GM12878 (cell line): ENCODE measurements around the gene GSK3A. TPM values are rescaled to one million over a fixed set of nuclear protein-coding genes. Genes with fewer than 3 reads are reported as not detected.

Experiments
- ATAC-seq: fragments of 200-7000 bp; cut with Tn5 transposase; 3 replicates; pipeline ENCODE4 v1.9.1; 2020; ENCODE audit warnings: mild to moderate bottlenecking, moderate library complexity
- BruUV-seq: library from RNA; stranded (reverse); fragments of 400-500 nt; replicated peaks from 2 replicates; lab custom pipeline; 2021; lab: Mats Ljungman, UMichigan
- CTCF ChIA-PET: fragments of 300-600 bp; sonication (Branson Sonifier 250); formaldehyde crosslinking; extraction: SDS; loops from one replicate; lab custom pipeline; 2021; ENCODE audit warnings: inconsistent platforms; lab: Yijun Ruan, JAX
- POLR2A ChIA-PET: fragments of 350-600 bp; formaldehyde crosslinking; extraction: SDS; loops from one replicate; lab custom pipeline; 2021; ENCODE audit warnings: inconsistent platforms; lab: Charles Lee
- RAD21 ChIA-PET: fragments of 300-600 bp; sonication (Branson Sonifier 250); formaldehyde crosslinking; loops from one replicate; lab custom pipeline; 2023; ENCODE audit warnings: antibody characterized with exemption; ENCODE audit not compliant: unreplicated experiment; lab: Charles Lee
- SMC1A ChIA-PET: fragments of 300-600 bp; sonication (Branson Sonifier 250); formaldehyde crosslinking; loops from one replicate; lab custom pipeline; 2023; ENCODE audit not compliant: unreplicated experiment, uncharacterized antibody; lab: Charles Lee
- DNase-seq: peaks from one replicate; pipeline ENCODE4 v3.0.0-alpha.2; 2011; ENCODE audit warnings: low read depth, low spot score
- FAIRE-seq: peaks from 3 replicates; lab custom pipeline; 2011; peaks lifted over from hg19 to GRCh38; lab: Jason Lieb, UNC
- H2AFZ ChIP-seq: 2 replicates; pipeline ENCODE4 v1.6.0; 2011; ENCODE audit warnings: low read depth, low read length, control low read depth; ENCODE audit not compliant: control insufficient read depth
- H3K27ac ChIP-seq: 2 replicates; pipeline ENCODE4 v1.5.1; 2011; ENCODE audit warnings: control low read depth; ENCODE audit not compliant: control insufficient read depth, insufficient read depth
- H3K27me3 ChIP-seq, 2 experiments: replicated peaks in 1 of 2; 2 replicates each; pipeline versions ENCODE4 v1.6.0 to v1.6.1; 2011; ENCODE audit warnings: low read length in 1 of 2; ENCODE audit not compliant: control insufficient read depth in 2 of 2, insufficient read depth in 2 of 2
- H3K36me3 ChIP-seq, 2 experiments: 2 replicates each; pipeline ENCODE4 v1.5.1; 2011; ENCODE audit warnings: low read length in 1 of 2; ENCODE audit not compliant: control insufficient read depth in 2 of 2, insufficient read depth in 2 of 2
- H3K4me1 ChIP-seq: 2 replicates; pipeline ENCODE4 v1.6.1; 2011; ENCODE audit warnings: mild to moderate bottlenecking, low read length, moderate library complexity, mixed read lengths; ENCODE audit not compliant: control insufficient read depth, insufficient read depth
- H3K4me2 ChIP-seq: 2 replicates; pipeline ENCODE4 v1.6.0; 2011; ENCODE audit warnings: control low read depth; ENCODE audit not compliant: control insufficient read depth, insufficient read depth
- H3K4me3 ChIP-seq: fragments of 200-600 bp; sonication (generic); 2 replicates; pipeline ENCODE4 v1.5.1; 2016
- H3K79me2 ChIP-seq: 2 replicates; pipeline ENCODE4 v1.6.0; 2011; ENCODE audit warnings: low read length; ENCODE audit not compliant: control insufficient read depth, insufficient read depth
- H3K9ac ChIP-seq: 2 replicates; pipeline ENCODE4 v1.8.0; 2011; ENCODE audit warnings: low read length, control low read depth, mixed read lengths; ENCODE audit not compliant: control insufficient read depth, insufficient read depth
- H3K9me3 ChIP-seq: replicated peaks from 3 replicates; pipeline ENCODE4 v1.5.1; 2011; ENCODE audit warnings: mild to moderate bottlenecking, low read length; ENCODE audit not compliant: control insufficient read depth, insufficient read depth
- H4K20me1 ChIP-seq: 2 replicates; pipeline ENCODE4 v1.6.0; 2011; ENCODE audit not compliant: control insufficient read depth, insufficient read depth
- BHLHE40 ChIP-seq, 2 experiments: fragments of 450-650 bp in 1 of 2; IDR thresholded peaks; 2 replicates each; pipeline ENCODE4 v1.6.1; 2011 to 2017; ENCODE audit warnings: low read depth in 2 of 2, borderline replicate concordance in 1 of 2, improper control_type of control experiment in 1 of 2, low read length in 1 of 2, mild to moderate bottlenecking in 1 of 2
- CBX5 ChIP-seq: sonication (generic); IDR thresholded peaks from 2 replicates; pipeline ENCODE4 v1.6.1; 2016; ENCODE audit warnings: low read depth, moderate library complexity, mild to moderate bottlenecking, inconsistent platforms
- CHD1 ChIP-seq: IDR thresholded peaks from 2 replicates; pipeline ENCODE4 v1.6.1; 2012; ENCODE audit warnings: low read depth, low read length, improper control_type of control experiment
- EGR1 ChIP-seq, 2 experiments: IDR thresholded peaks; 1 replicate in 1 of 2; 2 replicates in 1 of 2; pipeline ENCODE4 v1.6.1; 2011 to 2012; ENCODE audit warnings: low read depth in 2 of 2, low read length in 2 of 2, borderline replicate concordance in 1 of 2, mild to moderate bottlenecking in 1 of 2, moderate library complexity in 1 of 2
- FOXK2 ChIP-seq: fragments of 450-650 bp; IDR thresholded peaks from 2 replicates; pipeline ENCODE4 v1.6.1; 2017; ENCODE audit warnings: mild to moderate bottlenecking, moderate library complexity
- GABPA ChIP-seq: IDR thresholded peaks from 2 replicates; pipeline ENCODE4 v1.6.1; 2014; ENCODE audit warnings: antibody characterized with exemption, low read depth, mild to moderate bottlenecking, inconsistent platforms
- LARP7 ChIP-seq: fragments of 450-650 bp; IDR thresholded peaks from 2 replicates; pipeline ENCODE4 v1.6.1; 2017; ENCODE audit warnings: mild to moderate bottlenecking
- NBN ChIP-seq: fragments of 450-650 bp; IDR thresholded peaks from 2 replicates; pipeline ENCODE4 v1.6.1; 2016
- NFXL1 ChIP-seq: fragments of 450-650 bp; IDR thresholded peaks from 2 replicates; pipeline ENCODE4 v1.6.1; 2017; ENCODE audit warnings: antibody characterized with exemption, mild to moderate bottlenecking, borderline replicate concordance
- NRF1 ChIP-seq: conservative IDR thresholded peaks from 2 replicates; pipeline ENCODE4 v1.6.1; 2011; ENCODE audit warnings: mild to moderate bottlenecking, low read depth, low read length, improper control_type of control experiment
- PML ChIP-seq: IDR thresholded peaks from 2 replicates; pipeline ENCODE4 v1.6.1; 2012; ENCODE audit warnings: low read length, inconsistent platforms
- RELA ChIP-seq: fragments of 450-650 bp; IDR thresholded peaks from 2 replicates; pipeline ENCODE4 v1.8.0; 2014; ENCODE audit warnings: borderline replicate concordance; ENCODE audit not compliant: partially characterized antibody
- RUNX3 ChIP-seq: IDR thresholded peaks from 2 replicates; pipeline ENCODE4 v1.6.1; 2012; ENCODE audit warnings: low read length, inconsistent platforms
- SMAD1 ChIP-seq: fragments of 450-650 bp; IDR thresholded peaks from 2 replicates; pipeline ENCODE4 v1.6.1; 2018; ENCODE audit warnings: mild to moderate bottlenecking, low read depth; ENCODE audit not compliant: partially characterized antibody
- SMC3 ChIP-seq: IDR thresholded peaks from 2 replicates; pipeline ENCODE4 v1.6.1; 2011; ENCODE audit warnings: low read length, improper control_type of control experiment, borderline replicate concordance
- STAT1 ChIP-seq: fragments of 450-650 bp; conservative IDR thresholded peaks from 2 replicates; pipeline ENCODE4 v1.6.1; 2014; ENCODE audit warnings: antibody characterized with exemption, mild to moderate bottlenecking
- SUPT20H ChIP-seq: IDR thresholded peaks from 2 replicates; pipeline ENCODE4 v1.6.1; 2011; ENCODE audit warnings: low read depth, mild to moderate bottlenecking, low read length, moderate library complexity, borderline replicate concordance; ENCODE audit not compliant: control insufficient read depth
- YBX1 ChIP-seq: fragments of 450-650 bp; IDR thresholded peaks from 2 replicates; pipeline ENCODE4 v1.6.1; 2016; ENCODE audit warnings: antibody characterized with exemption
- ZNF24 ChIP-seq: fragments of 450-650 bp; IDR thresholded peaks from 2 replicates; pipeline ENCODE4 v1.6.1; 2017; ENCODE audit warnings: antibody characterized with exemption, mild to moderate bottlenecking
- WGBS: methylation state at CpG from one replicate; pipeline ENCODE4 v1.1.6; 2016; ENCODE audit warnings: low lambda C conversion rate; ENCODE audit not compliant: insufficient replicate concordance, insufficient coverage; ENCODE audit errors: missing lambda C conversion rate; 5-methylcytosine and 5-hydroxymethylcytosine counted together
- in situ Hi-C: fragments of 300-500 bp; cut with MboI; formaldehyde crosslinking; loops from 9 replicates; pipeline ENCODE4 v1.14.3; 2018; ENCODE audit warnings: mixed read lengths
- intact Hi-C: fragments of 100-400 bp; cut with micrococcal nuclease; formaldehyde crosslinking; loops from one replicate; pipeline ENCODE4 v1.14.2; 2022; ENCODE audit not compliant: unreplicated experiment
- polyA plus RNA-seq, 11 experiments: library from polyadenylated mRNA; depleted of rRNA in 4 of 11; unstranded in 6 of 11; stranded (reverse) in 5 of 11; fragments of >200 nt; fragmentation: Nextera tagmentation in 4 of 11; fragmentation: Illumina TruSeq in 1 of 11; extraction: Ambion mirVana in 4 of 11; extraction: Trizol in 1 of 11; gene quantifications; 1 replicate in 1 of 11; 2 replicates in 10 of 11; pipeline versions ENCODE4 v1.2.1 to v1.2.3, GENCODE V29; 2011 to 2016; ENCODE audit warnings: inconsistent platforms in 2 of 11, missing spikeins in 2 of 11, low read depth in 1 of 11
- total RNA-seq, 4 experiments: library from RNA; depleted of rRNA in 3 of 4; stranded (reverse); fragments of >200 nt in 3 of 4; fragmentation: Illumina TruSeq in 1 of 4; extraction: Trizol in 1 of 4; gene quantifications; 2 replicates each; pipeline versions ENCODE4 v1.2.1 to v1.2.3, GENCODE V29; 2013 to 2021
- TF ChIP-seq, protein P1 (sequence below): IDR thresholded peaks from 2 replicates; pipeline ENCODE4 v1.6.1; 2011; ENCODE audit warnings: borderline replicate concordance, low read depth, mild to moderate bottlenecking, moderate library complexity, mixed read lengths, low read length; ENCODE audit not compliant: insufficient read depth; ENCODE audit errors: extremely low read length
- TF ChIP-seq, protein P2 (sequence below): fragments of 450-650 bp; IDR thresholded peaks from 2 replicates; pipeline ENCODE4 v1.6.1; 2016; ENCODE audit warnings: mild to moderate bottlenecking
- TF ChIP-seq, protein P3 (sequence below): fragments of 450-650 bp; IDR thresholded peaks from 2 replicates; pipeline ENCODE4 v1.6.1; 2018; ENCODE audit warnings: borderline replicate concordance, mild to moderate bottlenecking; ENCODE audit not compliant: partially characterized antibody

Gene GSK3A
- total and polyA plus RNA-seq, 10 of the 15 experiments (the other 5 are each of a cell fraction or from before 2014, with no cell fraction given) = 1.00 to 47.9 (median 15.2) TPM

DNA sequence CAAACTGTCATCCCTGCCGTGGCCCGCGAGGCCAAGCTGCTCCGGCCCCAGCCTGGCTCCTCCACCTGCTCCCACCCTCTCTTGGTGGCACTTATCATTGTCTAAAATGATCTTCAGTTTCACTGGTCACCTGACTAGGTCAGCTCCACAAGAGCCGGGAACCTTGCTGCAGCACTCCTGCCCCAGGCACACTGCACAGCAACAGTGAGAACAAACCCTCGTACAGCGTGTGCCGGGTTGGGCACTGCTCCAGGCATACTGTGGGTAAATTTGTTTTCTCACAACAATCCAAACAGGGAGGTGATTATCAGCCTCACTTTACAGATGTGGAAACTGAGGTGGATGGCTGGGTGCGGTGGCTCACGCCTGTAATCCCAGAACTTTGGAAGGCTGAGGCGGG is 33.8 kb downstream of the GSK3A start (continued):
- TF ChIP-seq FOXK2 (no peak), PML (no peak), NFXL1 (no peak), CBX5 (no peak), EGR1 (IDR thresholded peaks at IDR 0.05; ENCODE audit: borderline replicate concordance in 1 of 2, low read depth in 2 of 2, low read length in 2 of 2) (no peak), LARP7 (no peak), SMAD1 (no peak), ZNF24 (no peak), SUPT20H (no peak), STAT1 (no peak)

DNA sequence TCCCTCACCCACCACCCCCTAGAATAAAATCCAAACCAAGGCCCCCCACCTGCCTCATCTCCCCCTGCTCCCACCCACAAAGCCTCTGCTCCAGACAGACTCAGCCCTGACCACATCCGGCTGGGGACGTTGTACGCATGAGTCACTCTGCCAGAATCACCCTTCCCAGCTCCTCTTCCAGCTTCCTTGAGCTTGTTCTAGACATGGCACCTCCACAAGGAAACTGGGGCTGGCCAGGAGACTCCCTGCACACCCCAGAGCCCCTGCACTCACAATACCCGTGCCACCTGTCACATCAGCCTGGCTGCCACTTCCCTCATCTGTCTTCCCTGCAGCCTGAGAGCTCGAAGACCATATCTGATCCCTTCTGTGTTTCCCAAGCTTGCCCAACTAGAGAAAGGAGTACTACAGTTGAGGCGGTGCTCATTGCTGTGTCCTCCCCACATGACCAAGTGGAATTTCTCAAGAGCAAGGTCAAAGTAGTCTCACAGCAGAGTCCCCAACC is 34.6 kb downstream of the GSK3A start:
- Histone ChIP-seq H3K79me2 (peaks cover under 1% of the 10 kb centered on the region), H3K9ac (no peak overlapping the region), H4K20me1 (no peaks in the 10 kb centered on the region), H3K36me3 (peaks cover 29 to 30% of the 10 kb centered on the region in 2 experiments), H2AFZ (no peak overlapping the region), H3K4me1 (peaks cover 4% of the 10 kb centered on the region), H3K27ac (no peak overlapping the region), H3K4me2 (no peak overlapping the region), H3K4me3 (no peak overlapping the region), H3K9me3 (no peaks in the 10 kb centered on the region), H3K27me3 (no peaks in the 10 kb centered on the region)
- ChIA-PET RAD21 (no interaction called here), SMC1A (interaction anchor here (1.1 kb wide), 1 partner anchor 9 kb away, joined by 4 read pairs; no protein-coding TSS in a partner anchor), POLR2A (no interaction called here), CTCF (no interaction called here)
- no peak for FAIRE-seq
- ATAC-seq = no peak
- no peak for DNase-seq
- in situ Hi-C loops (no loop called here), intact Hi-C loops (no loop called here)
- BruUV-seq = no TSS peak
- WGBS = 100% methylated on average over 6 of the region's 6 CpGs
- TF ChIP-seq NRF1 = no peak
- TF ChIP-seq, protein P1, sequence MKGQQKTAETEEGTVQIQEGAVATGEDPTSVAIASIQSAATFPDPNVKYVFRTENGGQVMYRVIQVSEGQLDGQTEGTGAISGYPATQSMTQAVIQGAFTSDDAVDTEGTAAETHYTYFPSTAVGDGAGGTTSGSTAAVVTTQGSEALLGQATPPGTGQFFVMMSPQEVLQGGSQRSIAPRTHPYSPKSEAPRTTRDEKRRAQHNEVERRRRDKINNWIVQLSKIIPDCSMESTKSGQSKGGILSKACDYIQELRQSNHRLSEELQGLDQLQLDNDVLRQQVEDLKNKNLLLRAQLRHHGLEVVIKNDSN = no peak
- no peak for TF ChIP-seq CHD1
- no peak for TF ChIP-seq BHLHE40 (IDR thresholded peaks at IDR 0.05; ENCODE audit: borderline replicate concordance in 1 of 2, low read depth in 2 of 2, low read length in 1 of 2)
- TF ChIP-seq NBN = no peak
- no peak for TF ChIP-seq RUNX3
- no peak for TF ChIP-seq RELA
- TF ChIP-seq, protein P2, sequence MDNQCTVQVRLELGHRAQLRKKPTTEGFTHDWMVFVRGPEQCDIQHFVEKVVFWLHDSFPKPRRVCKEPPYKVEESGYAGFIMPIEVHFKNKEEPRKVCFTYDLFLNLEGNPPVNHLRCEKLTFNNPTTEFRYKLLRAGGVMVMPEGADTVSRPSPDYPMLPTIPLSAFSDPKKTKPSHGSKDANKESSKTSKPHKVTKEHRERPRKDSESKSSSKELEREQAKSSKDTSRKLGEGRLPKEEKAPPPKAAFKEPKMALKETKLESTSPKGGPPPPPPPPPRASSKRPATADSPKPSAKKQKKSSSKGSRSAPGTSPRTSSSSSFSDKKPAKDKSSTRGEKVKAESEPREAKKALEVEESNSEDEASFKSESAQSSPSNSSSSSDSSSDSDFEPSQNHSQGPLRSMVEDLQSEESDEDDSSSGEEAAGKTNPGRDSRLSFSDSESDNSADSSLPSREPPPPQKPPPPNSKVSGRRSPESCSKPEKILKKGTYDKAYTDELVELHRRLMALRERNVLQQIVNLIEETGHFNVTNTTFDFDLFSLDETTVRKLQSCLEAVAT = no peak
- no peak for TF ChIP-seq GABPA
- TF ChIP-seq, protein P3, sequence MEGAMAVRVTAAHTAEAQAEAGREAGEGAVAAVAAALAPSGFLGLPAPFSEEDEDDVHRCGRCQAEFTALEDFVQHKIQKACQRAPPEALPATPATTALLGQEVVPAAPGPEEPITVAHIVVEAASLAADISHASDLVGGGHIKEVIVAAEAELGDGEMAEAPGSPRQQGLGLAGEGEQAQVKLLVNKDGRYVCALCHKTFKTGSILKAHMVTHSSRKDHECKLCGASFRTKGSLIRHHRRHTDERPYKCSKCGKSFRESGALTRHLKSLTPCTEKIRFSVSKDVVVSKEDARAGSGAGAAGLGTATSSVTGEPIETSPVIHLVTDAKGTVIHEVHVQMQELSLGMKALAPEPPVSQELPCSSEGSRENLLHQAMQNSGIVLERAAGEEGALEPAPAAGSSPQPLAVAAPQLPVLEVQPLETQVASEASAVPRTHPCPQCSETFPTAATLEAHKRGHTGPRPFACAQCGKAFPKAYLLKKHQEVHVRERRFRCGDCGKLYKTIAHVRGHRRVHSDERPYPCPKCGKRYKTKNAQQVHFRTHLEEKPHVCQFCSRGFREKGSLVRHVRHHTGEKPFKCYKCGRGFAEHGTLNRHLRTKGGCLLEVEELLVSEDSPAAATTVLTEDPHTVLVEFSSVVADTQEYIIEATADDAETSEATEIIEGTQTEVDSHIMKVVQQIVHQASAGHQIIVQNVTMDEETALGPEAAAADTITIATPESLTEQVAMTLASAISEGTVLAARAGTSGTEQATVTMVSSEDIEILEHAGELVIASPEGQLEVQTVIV = no peak
- no peak for TF ChIP-seq YBX1
- no peak for TF ChIP-seq SMC3
